ENCODE measurements around the gene UBQLN4.

- TF ChIP-seq EZH2 (IDR thresholded peaks at IDR 0.05; ENCODE audit: borderline replicate concordance, insufficient read depth, low read length, poor library complexity, severe bottlenecking) (no peak), CTCF (IDR thresholded peaks at IDR 0.05; ENCODE audit: poor library complexity, severe bottlenecking) (no peak), TAF1 (IDR thresholded peaks at IDR 0.05; ENCODE audit: low read depth) (no peak), MXI1 (conservative IDR thresholded peaks at IDR 0.05; ENCODE audit: poor library complexity, severe bottlenecking) (no peak), REST (IDR thresholded peaks at IDR 0.05; ENCODE audit: borderline replicate concordance) (no peak), RAD21 (conservative IDR thresholded peaks at IDR 0.05) (no peak), POLR2AphosphoS5 (IDR thresholded peaks at IDR 0.05) (no peak), EP300 (conservative IDR thresholded peaks at IDR 0.05; ENCODE audit: poor library complexity, severe bottlenecking) (no peak), SMC3 (conservative IDR thresholded peaks at IDR 0.05; ENCODE audit: poor library complexity) (no peak)
Measured at GRCh38 chr1:155996166-155996565, 57.4 kb downstream of the UBQLN4 start.

All from neural cell (in vitro differentiated cells).